Measurements from ENCODE around the gene TEX26.

The TEX26 gene

DNA sequence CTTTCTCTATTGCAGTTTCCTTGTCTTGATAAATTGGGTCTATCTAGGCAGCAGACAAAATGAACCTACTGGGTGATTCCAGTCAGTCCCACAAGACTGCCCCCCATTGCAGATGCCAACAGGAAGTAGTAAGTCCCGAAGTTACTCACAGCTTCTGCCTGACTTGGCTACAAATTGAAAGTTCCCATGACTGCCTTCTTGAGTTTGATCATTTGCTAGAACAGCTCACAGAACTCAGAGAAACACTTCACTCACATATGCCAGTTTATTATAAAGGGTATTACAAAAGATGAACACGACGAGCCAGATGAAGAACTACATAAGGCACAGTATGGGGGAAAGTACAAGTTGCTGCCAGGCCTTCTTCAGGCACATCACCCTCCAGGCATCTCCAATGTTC, 50.0 kb downstream of the TEX26 start:
- DNase-seq = no peak

DNA sequence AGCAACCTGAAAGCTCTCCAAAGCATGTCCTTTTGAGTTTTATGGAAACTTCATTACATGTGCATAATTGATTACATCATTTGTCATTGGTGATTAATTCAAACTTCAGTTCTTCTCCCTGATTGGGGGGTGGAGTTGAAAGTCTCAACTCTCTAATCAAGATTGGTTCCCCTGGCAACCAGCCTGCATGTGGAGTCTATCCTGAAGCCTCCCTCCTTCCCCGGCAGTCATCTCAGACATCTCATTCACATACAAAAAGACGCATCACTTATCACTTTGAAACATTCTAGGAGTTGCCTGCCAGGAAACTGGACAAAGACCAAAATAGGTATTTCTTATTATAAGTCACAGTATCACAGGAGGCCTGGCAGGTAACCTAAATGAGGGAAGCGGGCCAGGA, 50.5 kb downstream of the TEX26 start:
- no peak for DNase-seq

DNA sequence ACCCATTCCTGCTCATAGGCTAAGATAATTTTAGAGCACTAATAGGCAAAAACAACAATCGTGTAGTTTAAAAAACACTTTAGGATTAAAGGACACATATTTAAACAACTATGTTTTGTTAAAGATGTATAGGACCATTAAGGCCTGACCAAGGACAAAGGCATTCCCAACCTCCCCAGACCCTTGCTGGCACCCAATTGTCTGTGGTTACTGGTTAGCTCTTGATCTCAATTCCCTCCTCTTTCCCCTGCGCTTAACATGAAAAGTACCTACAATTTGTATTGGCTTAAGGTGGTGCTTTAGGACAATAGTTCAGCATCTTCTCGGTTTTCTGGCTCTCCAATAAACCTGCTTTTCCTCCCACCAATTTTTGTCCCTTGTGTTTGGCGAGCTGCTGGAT, 51.0 kb downstream of the TEX26 start:
- DNase-seq = no peak

DNA sequence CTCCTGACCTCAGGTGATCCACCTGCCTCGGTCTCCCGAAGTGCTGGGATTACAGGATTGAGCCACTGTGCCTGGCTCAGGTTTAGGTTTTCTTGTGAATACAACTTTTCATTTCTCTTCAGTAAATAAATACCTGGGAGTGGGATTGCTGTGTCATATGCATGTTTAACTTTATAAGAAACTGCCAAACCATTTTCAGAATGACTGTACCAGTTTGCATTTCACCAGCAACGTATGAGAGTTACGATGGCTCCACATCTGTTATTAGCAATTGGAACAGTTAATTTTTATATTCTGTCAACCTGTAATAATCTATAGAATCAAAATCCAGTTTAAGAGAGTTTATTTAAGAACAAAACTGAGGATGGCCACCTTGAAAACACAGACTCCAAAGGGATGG, 52.2 kb downstream of the TEX26 start:
- no peak for DNase-seq

DNA sequence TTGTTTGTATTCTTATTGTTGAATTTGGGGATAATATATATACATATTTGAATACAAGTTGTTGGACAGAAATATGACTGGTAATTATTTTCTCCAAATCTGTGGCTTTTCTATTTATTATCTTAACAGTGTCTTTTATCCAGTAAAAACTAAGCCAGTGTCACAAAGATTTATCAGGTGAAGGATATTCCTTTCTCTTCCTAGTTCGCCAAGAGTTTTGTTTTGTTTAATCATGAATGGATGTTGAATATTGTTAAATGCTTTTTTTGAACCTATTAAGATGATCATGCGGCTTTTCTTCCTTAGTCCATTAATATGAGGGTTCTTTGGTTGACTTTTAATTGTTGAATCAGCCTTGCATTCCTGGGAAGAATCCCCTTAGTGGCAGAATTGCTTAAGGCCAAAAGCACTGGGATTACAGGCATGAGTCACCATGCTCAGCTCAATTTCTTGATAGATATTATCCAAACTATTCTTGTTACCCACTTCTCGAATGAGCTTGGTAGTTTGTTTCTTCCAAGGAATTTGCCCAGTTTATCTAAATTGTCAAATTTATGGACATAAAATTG, 53.3 kb downstream of the TEX26 start:
- DNase-seq = no peak

DNA sequence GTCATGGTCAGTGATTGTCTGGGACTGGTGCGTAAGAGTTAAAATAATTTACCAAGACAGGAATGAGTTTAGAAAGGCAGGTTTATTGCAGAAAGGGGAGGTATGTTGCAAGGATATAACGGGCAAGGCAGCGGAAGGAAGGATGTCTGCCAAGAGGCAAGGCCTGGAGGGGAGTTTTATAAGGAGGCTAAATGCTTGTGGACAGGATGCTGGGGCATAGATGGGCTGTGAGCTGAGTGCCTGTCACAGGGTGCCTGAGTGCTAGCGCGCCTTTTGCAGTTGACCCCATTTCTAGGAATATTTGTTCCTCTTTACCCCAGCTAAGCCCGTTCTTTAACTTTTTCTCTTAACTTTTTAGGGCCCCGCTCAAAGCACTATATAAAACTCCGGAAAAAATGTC, 58.7 kb downstream of the TEX26 start:
- no peak for DNase-seq

DNA sequence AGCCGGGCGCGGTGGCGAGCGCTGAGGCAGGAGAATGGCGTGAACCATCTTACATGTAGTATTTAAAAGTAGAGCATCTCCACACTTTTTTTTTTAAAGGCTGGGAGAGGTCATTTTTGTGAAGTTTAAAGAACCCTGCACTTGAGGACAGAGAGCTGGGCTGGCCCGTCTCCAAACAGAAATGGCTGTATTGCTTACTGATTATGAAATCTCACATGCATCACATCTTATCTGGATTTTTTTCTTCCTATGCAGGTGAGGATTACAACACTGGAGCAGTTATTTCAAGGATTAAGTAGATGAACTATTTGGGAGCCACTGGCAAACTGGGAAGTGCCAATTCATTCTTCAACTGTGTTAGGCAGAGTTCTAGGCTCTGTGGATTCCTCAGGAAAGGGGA, 59.5 kb downstream of the TEX26 start:
- no peak for DNase-seq

DNA sequence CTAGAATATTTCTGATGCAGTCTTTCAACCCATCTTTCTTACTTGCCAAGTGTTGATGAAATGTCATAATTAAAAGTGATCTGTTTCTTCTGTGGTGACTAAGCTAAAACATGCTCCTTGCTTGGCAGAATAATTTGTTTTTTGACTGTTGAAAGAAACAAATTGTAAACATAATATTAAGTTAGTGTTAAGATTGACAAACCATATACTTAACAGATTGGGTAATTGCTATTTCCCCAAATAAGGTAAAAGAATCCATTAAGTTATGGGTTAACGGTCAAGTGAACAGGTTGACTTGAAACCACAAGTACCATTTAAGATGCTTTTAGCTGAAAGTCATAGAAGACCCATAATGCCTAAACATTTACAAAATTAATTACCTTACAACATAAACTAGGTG, 62.9 kb downstream of the TEX26 start:
- no peak for DNase-seq

DNA sequence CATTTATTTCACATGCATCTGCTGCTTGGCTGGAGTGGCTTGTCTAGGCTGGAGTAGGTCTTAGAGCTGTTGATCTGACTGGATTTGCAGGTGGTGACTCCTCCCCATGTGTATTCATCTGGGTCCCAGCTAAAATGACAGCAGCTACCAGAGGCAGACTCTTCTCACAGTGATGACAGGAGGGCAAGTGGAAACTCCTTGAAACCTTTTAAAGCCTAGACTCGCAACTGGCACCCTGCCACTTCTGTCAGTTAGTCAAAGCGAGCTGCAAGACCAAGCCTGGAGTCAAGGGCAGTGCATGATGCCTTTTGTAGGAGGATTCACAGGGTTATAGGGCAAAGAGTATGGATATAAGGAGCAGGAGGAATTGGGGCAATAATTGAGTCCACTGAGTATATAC, 65.2 kb downstream of the TEX26 start:
- no peak for DNase-seq

DNA sequence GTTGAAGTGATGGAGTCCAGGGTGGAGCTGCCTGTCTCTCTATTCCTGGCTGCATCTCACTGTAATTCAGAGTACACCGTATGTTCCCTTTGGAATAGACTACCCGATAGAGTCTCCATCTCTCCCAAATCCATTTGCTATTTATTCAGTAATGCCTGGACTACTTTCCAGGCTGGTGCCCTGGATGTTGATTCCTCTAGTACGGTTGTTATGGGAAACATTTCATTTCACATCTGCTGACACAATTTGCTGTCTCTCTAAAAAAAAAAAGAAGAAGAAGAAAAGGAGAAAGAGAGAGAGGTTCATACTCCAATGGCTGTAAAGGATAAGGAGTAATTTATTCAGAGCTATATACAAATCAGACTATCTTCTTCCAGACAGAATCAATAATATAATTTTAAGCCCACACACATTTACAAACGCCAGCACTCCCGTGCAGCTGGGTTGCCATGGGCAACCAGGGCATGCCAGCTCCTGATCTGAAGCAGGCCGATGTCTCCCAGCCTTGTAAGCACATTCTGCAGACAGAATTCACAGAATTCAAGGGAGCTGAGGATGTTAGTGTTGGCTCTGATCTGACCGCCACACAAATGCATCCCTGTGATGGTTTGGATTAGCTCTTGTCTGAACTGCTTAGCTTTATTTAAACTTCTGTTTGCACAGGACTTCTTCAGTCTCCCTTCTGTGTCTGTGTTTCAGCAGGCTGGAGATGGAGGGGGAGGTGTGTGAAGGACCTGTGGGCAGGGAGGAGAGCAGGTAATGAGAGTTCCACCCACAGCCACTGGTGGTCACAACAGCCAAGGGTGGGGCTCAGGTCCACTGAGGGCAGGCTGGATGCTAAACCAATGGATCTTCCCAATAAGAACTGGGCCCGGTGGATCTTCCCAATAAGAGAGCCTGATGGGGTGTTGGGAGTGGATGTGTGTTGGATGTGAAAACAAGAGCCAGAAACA, 66.0 kb downstream of the TEX26 start:
- DNase-seq = no peak

DNA sequence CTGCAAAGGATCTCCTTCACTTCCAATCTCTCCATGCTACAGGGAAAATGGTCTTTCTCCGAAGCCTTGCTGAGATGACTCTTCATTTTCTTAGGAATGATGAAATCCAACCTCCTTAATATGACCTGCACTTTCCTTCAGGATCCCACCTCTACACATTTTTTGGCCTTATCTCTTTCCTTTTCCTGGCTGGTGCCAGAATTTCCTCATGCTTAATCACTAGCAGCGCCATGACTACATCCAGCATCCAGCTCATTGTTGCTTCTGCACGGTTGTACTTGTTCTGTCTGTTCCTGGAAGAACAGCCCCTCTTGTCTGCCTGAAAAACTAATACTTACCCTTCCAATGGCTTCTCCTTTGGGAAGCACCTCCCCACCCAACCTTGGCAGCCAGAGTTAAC, 68.4 kb downstream of the TEX26 start:
- DNase-seq = no peak

DNA sequence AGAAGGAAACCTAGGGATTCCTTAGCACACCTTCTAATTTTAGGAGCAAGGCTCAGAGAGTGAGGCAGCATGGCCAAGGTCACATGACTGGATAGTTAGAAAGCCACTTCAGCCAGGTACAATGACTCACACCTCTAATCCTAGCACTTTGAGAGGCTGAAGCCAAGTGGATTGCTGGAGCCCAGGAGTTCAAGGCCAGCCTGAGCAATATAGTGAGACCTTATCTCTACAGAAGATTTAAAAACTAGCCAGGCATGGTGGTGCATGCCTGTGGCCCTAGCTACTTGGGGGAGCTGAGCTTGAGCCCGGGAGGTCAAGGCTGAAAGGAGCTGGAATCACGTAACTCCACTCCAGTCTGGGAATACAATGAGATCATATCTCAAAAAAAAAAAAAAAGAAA, 69.2 kb downstream of the TEX26 start:
- DNase-seq = no peak

DNA sequence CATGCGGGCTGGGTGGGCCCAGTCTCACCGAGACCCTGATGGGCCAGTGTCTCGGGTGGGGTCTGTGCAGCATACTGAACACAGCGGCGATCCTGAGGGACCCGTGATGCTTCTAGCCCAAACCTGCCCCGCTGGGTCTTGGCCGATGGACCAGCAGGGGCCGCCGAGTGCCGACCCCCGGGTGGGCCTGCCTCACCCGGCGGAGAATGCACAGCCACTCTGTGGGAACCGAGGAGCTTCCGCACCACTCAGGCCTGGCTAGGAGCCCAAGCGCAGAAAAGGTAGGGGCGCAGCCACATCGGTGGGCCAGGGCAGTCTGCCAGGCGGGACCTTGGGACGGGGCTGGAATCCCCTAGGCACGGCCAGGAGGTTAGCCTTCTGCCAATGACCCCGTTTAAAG, 72.6 kb downstream of the TEX26 start:
- no peak for DNase-seq

DNA sequence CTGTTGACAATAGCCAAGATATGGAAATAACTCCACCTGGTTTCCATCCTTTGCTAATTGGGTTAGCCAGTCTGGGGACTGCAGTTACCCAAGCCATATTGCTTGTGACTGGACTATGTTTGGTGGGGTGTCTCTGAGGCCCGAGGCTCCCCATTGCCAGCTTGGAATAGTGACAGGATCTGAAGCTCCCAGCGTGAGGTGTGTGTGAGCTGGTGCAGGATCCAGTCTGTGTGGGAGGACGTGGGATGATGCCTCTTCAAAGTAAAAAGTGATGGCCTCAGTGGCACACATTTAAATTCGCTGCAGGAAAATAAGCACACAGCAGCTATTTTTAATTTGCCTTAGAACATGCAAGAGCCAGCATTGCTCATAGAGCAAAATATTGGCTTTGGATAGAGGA, 75.0 kb downstream of the TEX26 start:
- DNase-seq = no peak

DNA sequence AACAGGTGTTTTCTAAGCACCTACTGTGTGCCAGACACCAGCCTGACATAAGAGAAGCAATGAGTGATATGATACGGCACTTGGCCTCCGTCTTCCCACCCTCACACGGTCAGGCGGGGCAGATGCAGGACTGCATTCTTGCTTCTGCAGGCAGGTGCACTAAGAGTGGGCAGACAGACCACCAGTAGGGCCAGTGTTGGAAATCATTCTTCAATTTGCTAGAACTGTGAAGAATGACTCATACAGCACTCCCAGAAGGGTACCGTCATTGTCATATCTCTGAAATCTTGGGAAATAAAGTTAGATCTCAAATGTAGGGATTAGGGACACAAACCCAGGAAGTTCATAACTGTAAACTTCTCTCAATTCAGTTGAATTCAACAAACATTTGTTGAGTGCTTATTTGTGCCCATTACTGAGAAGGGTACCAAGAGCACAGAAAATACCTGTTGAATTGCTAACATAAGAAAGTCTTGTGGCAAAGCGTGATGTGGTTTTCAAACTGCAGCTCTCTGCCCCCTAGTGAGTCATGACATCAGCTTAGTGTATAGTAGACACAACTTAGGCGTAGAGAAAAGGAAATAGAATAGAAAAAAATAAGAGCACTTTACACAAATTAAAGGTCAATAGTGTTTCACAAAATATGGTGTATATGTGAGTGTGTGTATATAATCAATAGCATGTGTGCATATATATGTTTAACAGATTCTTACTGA, 76.1 kb downstream of the TEX26 start:
- no peak for DNase-seq

DNA sequence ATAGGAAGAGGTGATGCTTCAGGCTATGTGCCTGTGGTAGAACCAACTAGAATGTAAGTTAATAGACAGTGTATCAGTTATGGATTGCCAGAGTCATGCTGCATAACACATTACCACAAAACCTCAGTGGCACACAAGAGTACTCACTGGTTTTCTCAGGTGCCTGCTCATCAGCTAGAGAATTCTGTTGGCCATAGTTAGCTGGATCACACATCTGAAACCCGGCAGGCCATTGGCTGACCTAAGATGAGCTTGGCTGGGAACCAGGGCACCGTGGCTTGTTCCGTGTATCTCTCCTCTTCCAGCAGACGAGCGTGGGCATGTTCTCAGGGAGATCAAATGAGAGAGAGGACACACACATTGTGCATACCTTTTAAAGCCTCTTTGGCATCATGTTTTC, 76.7 kb downstream of the TEX26 start:
- DNase-seq = no peak

DNA sequence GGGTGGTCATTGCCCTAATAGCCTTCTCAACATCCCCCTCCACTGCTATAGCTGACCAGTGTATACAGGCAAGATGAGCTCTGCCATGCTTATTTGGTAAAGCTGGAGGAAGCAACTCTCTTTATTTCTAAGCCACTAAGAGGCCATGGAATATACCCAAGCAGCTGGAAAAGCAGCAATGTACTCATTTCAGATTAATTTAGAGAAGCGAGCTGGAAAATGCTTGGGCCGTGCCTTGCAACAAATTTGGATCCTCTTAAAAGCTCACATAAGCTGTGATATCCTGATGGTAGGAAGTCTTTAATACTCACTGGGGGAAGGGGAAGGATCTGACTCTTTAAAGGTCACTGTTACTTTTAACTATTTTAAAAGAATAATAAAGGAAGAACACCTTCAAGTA, 77.8 kb downstream of the TEX26 start:
- DNase-seq = no peak

DNA sequence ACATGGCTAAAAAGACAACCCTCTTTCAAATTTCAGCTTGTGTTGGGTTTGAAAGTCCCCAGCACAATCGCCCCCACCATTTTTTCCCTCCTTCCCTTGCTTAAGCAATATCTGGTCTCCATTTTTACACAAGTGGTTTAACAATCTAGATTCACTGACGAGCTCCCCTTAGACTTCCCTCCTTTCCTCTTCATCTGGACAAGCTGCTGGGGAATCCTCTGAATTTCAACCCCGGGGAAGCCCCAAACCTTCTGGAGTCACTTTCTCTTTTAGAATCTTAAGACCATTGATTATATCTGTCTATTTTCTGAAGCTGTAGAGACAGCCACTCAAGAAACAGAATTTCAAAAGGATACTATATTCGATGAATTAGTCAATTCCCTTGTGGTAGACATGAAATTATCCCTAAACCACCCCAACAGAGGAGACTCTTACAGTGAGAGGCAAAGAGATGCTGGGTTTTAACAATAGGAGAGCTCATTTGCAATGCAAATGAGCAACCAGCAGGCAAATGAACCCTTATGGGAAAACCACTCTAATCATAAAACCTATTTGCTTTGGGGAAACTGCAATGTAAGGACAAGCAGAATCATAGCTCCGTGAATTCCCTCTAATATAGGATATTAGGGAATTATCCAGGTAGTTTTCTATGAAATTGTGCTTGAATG, 78.9 kb downstream of the TEX26 start:
- DNase-seq = no peak

DNA sequence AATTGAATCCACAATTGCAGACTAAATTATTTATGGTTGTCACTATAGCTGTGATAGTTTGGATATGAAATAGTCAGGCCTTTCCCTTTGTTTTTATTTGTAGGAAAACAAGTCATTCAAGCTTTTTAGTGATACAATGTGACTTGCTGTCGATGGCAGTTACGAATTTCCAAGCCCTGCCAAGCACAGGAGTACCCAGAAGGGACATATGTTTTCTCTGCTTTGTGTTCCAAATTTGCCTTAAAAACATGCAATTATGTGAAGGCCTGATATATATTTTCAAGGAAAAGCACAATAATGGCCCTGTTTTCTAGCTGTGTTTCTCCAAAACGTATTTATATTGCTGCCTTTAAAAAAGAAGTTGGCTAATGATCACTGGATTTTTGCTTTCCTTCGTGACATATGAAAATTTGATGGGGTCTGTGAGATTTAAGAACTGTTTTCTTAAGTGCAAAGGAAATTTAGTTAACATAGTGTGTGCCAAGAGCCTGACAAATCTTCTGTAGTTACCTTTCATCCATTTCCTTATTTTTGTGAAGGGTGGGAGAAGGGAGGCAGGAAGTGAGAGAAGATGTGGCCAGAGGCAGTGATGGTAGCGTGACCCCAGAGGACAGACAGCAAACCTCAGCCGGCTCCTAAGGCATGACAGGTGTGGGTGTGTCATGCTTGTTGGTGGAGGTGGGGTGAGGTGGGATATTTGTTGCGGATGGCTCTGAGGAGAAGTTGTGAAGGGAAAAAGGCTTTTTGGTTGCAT, 79.6 kb downstream of the TEX26 start:
- no peak for DNase-seq

DNA sequence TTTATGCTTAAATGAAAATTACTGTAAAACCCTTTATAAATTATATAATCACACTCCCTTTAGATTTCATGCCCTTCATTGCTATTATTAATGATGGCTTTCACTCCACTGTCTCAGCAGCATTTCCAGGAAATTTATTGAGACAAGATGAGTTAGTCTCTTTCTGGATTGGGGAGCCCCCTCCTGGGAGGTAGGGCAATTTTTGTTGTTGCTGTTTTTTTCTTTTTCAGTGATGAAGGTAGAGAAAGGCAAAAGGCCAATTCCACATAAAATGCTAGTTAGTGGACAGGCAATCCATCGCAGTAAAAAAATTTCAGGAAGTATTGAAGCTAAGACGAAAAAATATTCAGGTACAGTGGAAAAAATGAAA, 80.2 kb downstream of the TEX26 start:
- DNase-seq = no peak

DNA sequence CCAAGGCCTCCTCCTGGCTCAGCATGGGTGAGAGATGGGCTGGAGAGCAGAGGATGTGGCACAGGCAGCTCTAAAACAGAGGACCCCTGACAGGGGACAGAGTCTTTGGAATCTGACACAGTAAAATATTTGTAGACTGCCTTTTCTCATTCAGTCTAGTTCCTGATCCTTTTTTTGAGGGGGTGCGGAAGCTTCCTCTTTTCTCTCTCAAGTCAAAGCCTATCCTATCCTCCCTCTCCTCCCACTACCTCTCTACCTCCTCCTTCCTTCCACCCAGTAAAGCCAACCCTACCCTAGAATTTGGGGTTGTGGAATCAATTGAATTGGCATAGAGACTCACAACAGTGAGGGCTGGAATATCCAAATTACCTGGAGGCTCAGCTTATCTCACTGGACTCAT, 82.0 kb downstream of the TEX26 start:
- DNase-seq = no peak

DNA sequence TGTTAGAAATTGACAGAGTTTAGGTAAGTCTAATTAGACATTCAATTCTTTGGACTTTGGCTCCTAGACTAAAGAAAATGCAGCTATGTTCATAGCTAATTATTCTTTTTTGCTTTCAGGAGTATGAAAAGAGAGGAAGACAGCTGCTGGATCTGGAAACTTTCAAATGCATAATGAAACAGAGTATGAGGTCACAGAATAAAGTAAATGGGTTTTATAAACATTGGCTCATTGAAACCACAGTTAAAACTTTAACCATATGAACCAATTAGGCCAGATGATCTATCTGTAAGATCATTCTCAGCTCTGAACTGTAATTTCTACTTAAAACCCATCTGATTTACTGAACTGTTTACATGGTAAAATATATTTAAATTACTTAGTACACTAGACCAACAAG, 82.7 kb downstream of the TEX26 start:
- DNase-seq = no peak

All from GOT3 (cell line).